Activated T-helper 9 cell treated with anti-CD3 and anti-CD28 coated beads, Interleukin-2, amount 50 U/mL, for 16 hours (primary cell): ENCODE data around the gene UGP2.
A peak's percentile ranks its signal among the peaks of the same experiment; 100 is the strongest.
"Not testable (repeated sequence)": the region's sequence is repeated elsewhere in the genome, so short reads cannot be mapped to it uniquely, and the experiment has no call there.

Experiments used
- DNase-seq: peaks from one replicate; pipeline ENCODE4 v3.0.0-alpha.2; 2020; ENCODE audit warnings: low read depth

UGP2 gene

GRCh38 chr2:63841254-63842022 is at the start of gene UGP2:
Gene UGP2, plus strand, starts transcription at chr2:63841896. Its CDS starts 290 bp downstream, at chr2:63842186.
- DNase-seq = peak; percentile 75

DNA sequence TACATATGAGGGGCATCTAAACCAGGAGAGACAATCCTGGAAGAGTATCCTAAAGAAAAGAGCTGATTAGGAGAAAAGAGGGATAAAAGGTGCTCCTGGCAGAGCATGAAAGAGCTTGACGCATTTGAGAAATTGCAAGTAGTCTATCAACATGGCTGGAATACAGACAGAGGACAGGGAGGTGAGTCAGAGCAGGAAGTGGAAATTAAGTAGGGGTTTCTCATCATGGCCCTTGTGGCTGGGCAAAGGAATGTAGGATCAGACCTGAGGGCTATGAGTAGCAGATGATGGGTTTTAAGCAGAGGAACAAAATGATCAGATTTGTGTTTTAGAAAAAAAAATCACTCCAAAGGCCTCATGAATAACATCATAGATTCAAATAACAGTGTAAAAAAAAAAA is 49.2 kb upstream of the UGP2 start:
- no peak for DNase-seq

DNA sequence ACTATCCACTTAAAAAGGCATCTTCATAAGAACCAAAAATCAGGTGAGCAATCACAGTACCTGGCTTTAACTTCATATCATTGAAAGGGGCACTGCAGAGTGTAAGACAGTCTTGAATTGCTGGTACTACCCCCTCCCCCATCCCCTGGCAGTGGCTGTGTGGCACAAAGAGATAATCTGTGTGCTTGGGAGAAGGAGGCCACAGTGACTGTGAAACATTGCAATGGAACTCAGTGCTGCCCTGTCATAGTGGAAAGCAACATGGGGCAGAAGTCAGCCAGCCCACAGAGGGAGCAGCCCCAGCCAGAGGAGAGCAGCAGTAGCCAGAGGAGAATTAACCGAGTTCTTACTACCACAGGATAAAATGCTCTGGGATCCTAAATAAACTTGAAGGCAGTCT is 45.3 kb upstream of the UGP2 start:
- no peak for DNase-seq

GRCh38 chr2:63796796-63797195 is 44.9 kb upstream of the UGP2 start:
- DNase-seq = no peak

- no peak for DNase-seq
These were observed 40.2 kb upstream of the UGP2 start for GRCh38 chr2:63801455-63801854.

GRCh38 chr2:63805412-63805811 is 36.3 kb upstream of the UGP2 start:
- no peak for DNase-seq

DNA sequence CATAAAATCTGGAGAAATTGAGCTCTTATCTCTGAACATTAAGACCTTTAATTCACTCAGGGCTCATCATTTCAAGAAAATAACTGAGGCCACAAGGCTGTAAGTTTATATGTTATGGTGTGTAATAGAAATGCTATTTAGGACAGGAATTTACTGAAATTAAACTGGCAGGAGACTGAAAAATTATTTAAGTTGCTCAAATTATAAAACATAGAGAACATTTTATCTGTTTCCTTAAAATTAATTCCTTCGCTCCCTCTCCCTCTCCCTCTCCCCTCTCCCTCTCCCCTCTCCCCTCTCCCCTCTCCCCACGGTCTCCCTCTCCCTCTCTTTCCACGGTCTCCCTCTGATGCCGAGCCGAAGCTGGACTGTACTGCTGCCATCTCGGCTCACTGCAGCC is 33.7 kb upstream of the UGP2 start:
- not testable (repeated sequence) for DNase-seq

GRCh38 chr2:63808911-63809310 is 32.8 kb upstream of the UGP2 start:
- not testable (repeated sequence) for DNase-seq

DNA sequence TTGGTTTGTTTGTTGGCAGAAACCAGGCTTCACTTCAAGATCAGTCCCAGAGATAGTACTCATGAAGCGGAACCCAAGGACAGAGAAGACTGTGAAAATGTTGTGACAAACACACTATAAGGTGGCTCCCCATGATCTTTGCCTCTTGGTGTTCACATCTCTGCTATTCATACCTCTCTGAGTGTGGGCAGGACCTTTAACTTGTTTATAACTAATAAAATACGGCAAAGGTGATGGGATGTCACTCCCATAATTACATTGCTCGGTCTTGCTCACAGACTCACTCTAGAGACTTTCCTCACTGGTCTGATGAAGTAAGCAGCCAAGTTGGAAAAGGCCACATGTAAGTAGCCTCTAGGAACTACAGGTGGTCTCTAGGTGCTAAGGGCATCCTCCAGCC is 30.6 kb upstream of the UGP2 start:
- no peak for DNase-seq

GRCh38 chr2:63811870-63812269 is 29.8 kb upstream of the UGP2 start:
- DNase-seq = not testable (repeated sequence)

DNA sequence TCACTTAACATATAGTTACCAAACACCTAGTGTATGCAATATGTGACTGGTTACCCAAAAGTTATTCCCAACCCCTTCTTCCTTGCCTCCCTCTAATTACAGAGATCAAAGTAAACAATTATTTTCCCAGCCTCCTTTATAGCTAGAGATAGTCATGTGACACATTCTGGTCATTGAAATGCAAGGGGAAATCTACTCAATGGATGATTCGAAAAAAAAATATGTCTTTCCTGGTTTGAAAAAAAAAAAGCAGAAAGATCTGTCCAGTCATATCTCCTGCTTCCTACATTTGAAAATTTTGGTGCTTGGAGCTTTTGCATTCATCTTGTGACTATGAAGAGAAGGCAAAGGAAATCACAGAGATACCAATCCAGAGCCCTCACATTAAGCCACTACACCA is 27.6 kb upstream of the UGP2 start:
- no peak for DNase-seq

DNA sequence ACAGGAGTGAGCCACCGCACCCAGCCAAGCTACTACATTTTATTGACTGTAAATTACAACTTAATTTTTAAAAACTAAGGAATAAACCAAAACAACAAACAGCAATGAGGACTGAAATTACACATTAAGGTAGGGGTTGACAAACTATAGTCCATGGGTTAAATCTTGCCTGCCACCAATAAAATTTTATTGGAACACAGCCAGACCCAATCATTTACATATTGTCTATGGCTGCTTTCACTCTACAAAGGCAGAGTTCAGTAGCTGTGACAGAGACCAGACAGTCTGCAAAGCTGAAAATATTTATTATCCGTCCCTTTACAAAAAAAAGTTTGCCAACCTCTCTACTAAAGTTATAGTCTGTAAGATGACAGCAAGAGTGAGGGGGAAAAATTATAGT is 24.3 kb upstream of the UGP2 start:
- DNase-seq = no peak

- DNase-seq = no peak
These were observed 23.4 kb upstream of the UGP2 start for GRCh38 chr2:63818271-63818670.

DNA sequence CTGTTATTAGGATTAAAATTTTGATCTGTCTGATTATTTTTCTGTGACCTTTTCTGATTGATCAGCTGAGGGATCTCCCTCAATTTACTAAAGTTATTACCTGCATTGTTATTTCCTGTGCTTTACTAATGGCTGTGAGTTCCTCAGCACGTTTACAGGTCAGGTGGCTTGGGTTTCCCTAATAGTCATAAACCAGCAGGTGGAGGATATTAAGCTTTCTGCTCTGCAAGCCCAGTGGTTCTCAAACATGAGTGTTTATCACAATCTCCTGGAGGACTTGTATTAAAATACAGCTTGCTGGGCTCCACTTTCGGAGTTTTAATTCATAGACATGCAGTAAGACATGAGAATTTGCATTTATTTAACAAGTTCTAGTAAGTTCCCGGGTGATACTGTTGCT is 22.4 kb upstream of the UGP2 start:
- no peak for DNase-seq

DNA sequence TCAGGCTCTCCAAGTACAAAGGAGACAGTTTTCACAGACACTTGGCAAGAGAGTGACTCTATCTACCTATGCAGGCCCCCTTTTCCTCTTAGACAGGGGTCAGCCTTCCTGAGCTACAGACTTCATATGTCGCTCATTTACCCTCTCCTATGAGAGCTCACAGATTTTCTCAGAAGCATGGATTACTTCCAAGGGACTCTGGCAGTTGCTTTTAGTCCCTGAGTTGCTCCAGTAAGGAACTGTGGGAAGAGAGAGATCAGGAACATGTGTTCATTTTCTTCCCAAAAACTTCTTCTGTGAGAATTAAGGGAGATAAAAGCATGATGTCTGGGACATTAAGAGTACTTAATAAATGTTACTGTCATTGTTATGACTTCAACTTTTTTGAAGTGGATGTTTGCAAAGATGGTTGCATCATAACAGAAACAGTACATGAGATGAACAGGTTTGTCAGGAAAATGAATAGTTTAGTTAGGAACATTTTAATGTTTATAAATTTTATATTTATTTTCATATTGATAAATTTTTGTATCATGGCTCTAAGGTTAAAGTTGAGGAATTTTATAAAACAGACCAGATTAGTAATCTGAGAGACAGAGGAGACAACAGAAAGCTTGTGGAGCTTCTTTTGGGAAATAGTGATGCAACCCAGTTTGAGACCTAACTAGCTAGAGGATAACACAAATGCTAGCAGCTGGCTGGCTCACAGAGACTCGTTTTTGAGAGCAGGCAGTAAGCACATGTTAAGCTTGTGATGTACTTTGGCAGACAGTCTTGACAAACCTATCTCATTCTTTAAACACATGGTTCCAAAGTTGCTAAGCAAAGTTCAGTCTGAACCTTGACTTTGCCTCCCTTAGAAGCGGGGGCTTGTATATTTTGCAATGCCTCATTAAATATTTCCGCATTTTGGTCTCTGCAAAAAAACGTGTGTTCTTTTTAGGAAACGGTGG is 21.7 kb upstream of the UGP2 start:
- no peak for DNase-seq

DNA sequence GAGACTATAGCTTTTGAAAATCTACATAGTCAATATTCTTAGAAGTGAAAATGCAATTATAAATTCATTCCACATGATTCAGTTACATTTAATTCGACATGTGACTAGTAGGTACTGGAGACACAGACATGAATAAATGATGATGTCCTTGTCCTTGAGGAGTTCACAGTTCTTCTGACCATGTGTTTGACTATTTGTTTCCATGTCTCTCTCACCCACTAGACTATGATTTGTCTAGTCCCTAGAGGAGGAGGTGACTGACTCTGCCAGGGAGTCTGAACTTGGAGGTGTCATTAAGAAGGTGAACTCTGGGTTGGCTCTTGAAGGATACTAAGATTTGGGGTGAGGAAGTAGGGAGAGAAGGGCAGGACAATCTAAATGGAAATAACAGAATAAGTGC is 20.7 kb upstream of the UGP2 start:
- DNase-seq = no peak

GRCh38 chr2:63821396-63821795 is 20.3 kb upstream of the UGP2 start:
- DNase-seq = no peak

- DNase-seq = no peak
These were observed 19.2 kb upstream of the UGP2 start for GRCh38 chr2:63822478-63822877.

GRCh38 chr2:63827749-63828148 is 13.9 kb upstream of the UGP2 start:
- DNase-seq = no peak

DNA sequence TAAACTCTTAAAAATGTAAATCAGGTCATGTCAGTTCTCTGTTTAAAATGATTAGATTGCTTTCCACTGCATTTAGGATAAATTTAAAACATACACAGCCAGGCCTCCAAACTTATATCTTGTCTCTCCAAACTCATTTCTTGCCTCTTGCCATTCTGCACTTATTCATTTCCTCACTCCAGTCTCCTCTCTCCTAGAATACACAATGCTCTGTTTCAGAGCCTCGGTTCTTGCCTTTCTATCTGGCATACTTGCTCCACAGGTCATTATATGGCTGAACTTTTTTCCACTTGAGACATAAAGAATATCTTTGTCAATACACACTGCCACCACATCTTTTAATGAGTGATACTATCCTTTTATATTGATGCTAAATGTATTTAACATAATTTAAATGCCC is 10.5 kb upstream of the UGP2 start:
- no peak for DNase-seq

DNA sequence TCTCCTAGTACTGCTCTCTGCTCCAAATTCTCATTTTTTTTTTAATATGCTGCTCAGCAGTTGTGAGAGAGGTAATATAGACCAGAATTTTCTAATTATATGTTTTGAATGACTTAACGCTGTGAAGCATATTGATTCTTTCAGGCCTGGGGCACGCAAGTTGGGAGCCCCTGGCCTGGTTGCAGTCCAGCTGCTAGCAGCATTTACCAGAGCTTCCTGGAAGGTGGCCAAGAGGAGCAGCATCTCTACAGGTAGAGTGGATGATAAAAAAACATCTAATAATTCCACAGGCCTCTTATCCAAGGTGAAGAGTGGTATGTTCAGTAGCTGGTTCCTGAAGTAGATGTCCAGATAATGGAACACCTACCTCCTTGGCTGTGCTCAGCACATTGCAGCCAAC is 7.3 kb upstream of the UGP2 start:
- no peak for DNase-seq

DNA sequence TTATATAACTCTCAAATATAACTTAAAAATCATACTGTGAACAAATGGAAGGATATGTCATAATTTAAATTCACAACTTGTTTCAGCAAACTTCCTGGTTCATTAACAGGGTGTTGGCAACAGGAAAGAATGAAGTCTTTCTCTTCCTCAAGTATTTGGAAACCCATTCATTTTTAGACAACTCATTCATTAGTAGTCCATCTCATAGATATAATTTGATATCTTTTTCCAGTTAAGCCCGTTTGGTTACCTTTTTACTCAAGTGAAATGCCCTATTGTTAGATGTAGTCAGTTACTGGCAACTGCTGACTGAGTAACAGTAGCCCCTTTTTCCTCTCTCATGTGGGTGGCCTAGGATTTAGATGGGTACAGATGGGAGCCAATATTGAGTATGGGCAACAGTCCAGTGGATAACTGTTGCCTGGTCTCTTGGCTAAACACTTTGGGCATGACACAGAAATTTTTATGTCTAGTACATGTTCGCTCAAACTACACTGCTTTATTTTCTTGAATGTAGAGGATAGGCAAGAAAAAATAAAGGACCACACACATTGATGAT is 4.6 kb upstream of the UGP2 start:
- DNase-seq = no peak
